HepG2 (cell line): ENCODE measurements around the gene DOK1. TPM values are rescaled to one million over a fixed set of nuclear protein-coding genes. Genes with fewer than 3 reads are reported as not detected.

Experiments
- ATAC-seq: fragments of 200-7000 bp; cut with Tn5 transposase; 3 replicates; pipeline ENCODE4 v1.9.1; 2020; ENCODE audit warnings: mild to moderate bottlenecking, moderate library complexity
- BruUV-seq: library from RNA; stranded (reverse); fragments of 400-500 nt; replicated peaks from 2 replicates; lab custom pipeline; 2021; lab: Mats Ljungman, UMichigan
- CTCF ChIA-PET: fragments of 300-600 bp; formaldehyde crosslinking; extraction: SDS; loops from one replicate; lab custom pipeline; 2021; ENCODE audit warnings: low total read pairs, inconsistent platforms, low intra/inter-chr PET ratio; lab: Yijun Ruan, JAX
- POLR2A ChIA-PET: fragments of 350-600 bp; sonication (Branson Sonifier 250); formaldehyde crosslinking; loops from one replicate; lab custom pipeline; 2020; ENCODE audit warnings: antibody characterized with exemption, inconsistent platforms; lab: Yijun Ruan, JAX
- DNase-seq: peaks from one replicate; pipeline ENCODE4 v3.0.0-alpha.2; 2015; ENCODE audit warnings: low spot score
- FAIRE-seq: peaks from 3 replicates; lab custom pipeline; 2011; peaks lifted over from hg19 to GRCh38; lab: Jason Lieb, UNC
- H2AFZ ChIP-seq: one replicate; pipeline ENCODE4 v1.6.1; 2011; ENCODE audit warnings: low read length, inconsistent platforms
- H3K27ac ChIP-seq: fragments of 300-600 bp; 3 replicates; pipeline ENCODE4 v1.8.0; 2011; ENCODE audit warnings: mixed run types, mild to moderate bottlenecking, mixed read lengths, low read length, inconsistent platforms; ENCODE audit not compliant: insufficient read depth; ENCODE audit errors: extremely low read length
- H3K27me3 ChIP-seq, 2 experiments: fragments of 200-600 bp in 1 of 2; 2 replicates in 1 of 2; 3 replicates in 1 of 2; pipeline versions ENCODE4 v1.6.0 to v1.8.0; 2011; ENCODE audit warnings: low read length in 2 of 2, mild to moderate bottlenecking in 2 of 2, moderate library complexity in 2 of 2, inconsistent platforms in 1 of 2; ENCODE audit not compliant: insufficient read depth in 2 of 2, control insufficient read depth in 1 of 2
- H3K36me3 ChIP-seq, 2 experiments: fragments of 200-600 bp in 1 of 2; replicated peaks in 1 of 2; 2 replicates in 1 of 2; 3 replicates in 1 of 2; pipeline versions ENCODE4 v1.5.1 to v1.8.0; 2011; ENCODE audit warnings: low read length in 2 of 2, inconsistent platforms in 1 of 2; ENCODE audit not compliant: insufficient read depth in 2 of 2, control insufficient read depth in 1 of 2
- H3K4me1 ChIP-seq: 2 replicates; pipeline ENCODE4 v1.5.1; 2012; ENCODE audit warnings: low read length, inconsistent platforms; ENCODE audit not compliant: insufficient read depth
- H3K4me2 ChIP-seq: 2 replicates; pipeline ENCODE4 v1.6.0; 2011; ENCODE audit warnings: low read depth, low read length, inconsistent platforms
- H3K4me3 ChIP-seq, 3 experiments: fragments of 200-600 bp in 1 of 3; sonication (generic), shearing (Covaris generic) in 1 of 3; replicated peaks in 1 of 3; 2 replicates each; pipeline ENCODE4 v1.5.1; 2011 to 2016; ENCODE audit warnings: low read length in 3 of 3, inconsistent platforms in 2 of 3, low read depth in 2 of 3, mild to moderate bottlenecking in 2 of 3, control low read depth in 1 of 3, mixed read lengths in 1 of 3; ENCODE audit not compliant: insufficient read depth in 1 of 3
- H3K79me2 ChIP-seq: one replicate; pipeline ENCODE4 v1.6.1; 2011; ENCODE audit warnings: low read length, inconsistent platforms; ENCODE audit not compliant: insufficient read depth
- H3K9ac ChIP-seq: 2 replicates; pipeline ENCODE4 v1.6.0; 2011; ENCODE audit warnings: mild to moderate bottlenecking, low read depth, low read length, inconsistent platforms; ENCODE audit not compliant: insufficient read depth
- H3K9me3 ChIP-seq: 2 replicates; pipeline ENCODE4 v1.5.1; 2012; ENCODE audit warnings: mild to moderate bottlenecking, low read length
- H4K20me1 ChIP-seq: 2 replicates; pipeline ENCODE4 v1.6.0; 2011; ENCODE audit warnings: inconsistent platforms, mild to moderate bottlenecking, low read length, moderate library complexity; ENCODE audit not compliant: insufficient read depth
- ARID2 ChIP-seq: sonication (generic); formaldehyde crosslinking; IDR thresholded peaks from 2 replicates; pipeline ENCODE4 v1.8.1; 2022; ENCODE audit warnings: mild to moderate bottlenecking, missing genetic modification reagents, borderline replicate concordance
- CHD4 ChIP-seq: fragments of 200-600 bp; sonication (generic); IDR thresholded peaks from 2 replicates; pipeline ENCODE4 v1.7.0; 2017; ENCODE audit warnings: mild to moderate bottlenecking, low read length, borderline replicate concordance
- KAT2B ChIP-seq: fragments of 150-350 bp; IDR thresholded peaks from 2 replicates; pipeline ENCODE4 v1.6.1; 2014; ENCODE audit warnings: low read depth, low read length, borderline replicate concordance
- KDM1A ChIP-seq: IDR thresholded peaks from 2 replicates; pipeline ENCODE4 v1.6.1; 2016; ENCODE audit warnings: missing compliant biosample characterization
- KDM2A ChIP-seq: sonication (generic); formaldehyde crosslinking; IDR thresholded peaks from 2 replicates; pipeline ENCODE4 v1.4.0; 2020; ENCODE audit warnings: low read depth, missing genetic modification reagents, borderline replicate concordance
- MTERF4 ChIP-seq: sonication (generic); formaldehyde crosslinking; IDR thresholded peaks from 2 replicates; pipeline ENCODE4 v1.8.0; 2023; ENCODE audit warnings: mild to moderate bottlenecking, missing genetic modification reagents
- PHB2 ChIP-seq: fragments of 450-650 bp; IDR thresholded peaks from 2 replicates; pipeline ENCODE4 v1.6.1; 2018; ENCODE audit not compliant: partially characterized antibody
- PLRG1 ChIP-seq: fragments of 450-650 bp; conservative IDR thresholded peaks from 2 replicates; pipeline ENCODE4 v1.6.1; 2016
- RXRA ChIP-seq: sonication (generic); formaldehyde crosslinking; IDR thresholded peaks from 2 replicates; pipeline ENCODE4 v1.5.1; 2020; ENCODE audit warnings: missing genetic modification reagents
- SOX5 ChIP-seq: IDR thresholded peaks from 2 replicates; pipeline ENCODE4 v1.6.1; 2016; ENCODE audit warnings: borderline replicate concordance
- TEF ChIP-seq: sonication (generic); formaldehyde crosslinking; IDR thresholded peaks from 2 replicates; pipeline ENCODE4 v1.5.0; 2020; ENCODE audit warnings: missing genetic modification reagents
- THAP7 ChIP-seq: sonication (generic); formaldehyde crosslinking; IDR thresholded peaks from 2 replicates; pipeline ENCODE4 v1.8.1; 2023; ENCODE audit warnings: mild to moderate bottlenecking, missing genetic modification reagents
- TRIM24 ChIP-seq: sonication (generic); formaldehyde crosslinking; IDR thresholded peaks from 2 replicates; pipeline ENCODE4 v1.8.0; 2022; ENCODE audit warnings: mild to moderate bottlenecking, missing genetic modification reagents
- U2AF2 ChIP-seq: fragments of 200-400 bp; formaldehyde crosslinking; IDR thresholded peaks from 2 replicates; pipeline ENCODE4 v1.6.1; 2017; ENCODE audit warnings: low read depth, mild to moderate bottlenecking, low read length
- USF2 ChIP-seq, 2 experiments: sonication (generic) in 1 of 2; formaldehyde crosslinking in 1 of 2; IDR thresholded peaks; 2 replicates each; pipeline versions ENCODE4 v1.5.1 to v1.6.1; 2011 to 2020; ENCODE audit warnings: borderline replicate concordance in 1 of 2, low read depth in 1 of 2, low read length in 1 of 2, mild to moderate bottlenecking in 1 of 2, missing genetic modification reagents in 1 of 2, moderate library complexity in 1 of 2
- YEATS2 ChIP-seq: sonication (generic); formaldehyde crosslinking; IDR thresholded peaks from 2 replicates; pipeline ENCODE4 v1.4.0; 2020; ENCODE audit warnings: missing genetic modification reagents, borderline replicate concordance
- ZFP62 ChIP-seq: sonication (generic); formaldehyde crosslinking; IDR thresholded peaks from 2 replicates; pipeline ENCODE4 v1.4.0; 2020; ENCODE audit warnings: missing genetic modification reagents
- ZMYM4 ChIP-seq: sonication (generic); formaldehyde crosslinking; IDR thresholded peaks from 2 replicates; pipeline ENCODE4 v1.8.1; 2023; ENCODE audit warnings: mild to moderate bottlenecking, missing genetic modification reagents
- ZNF10 ChIP-seq: sonication (generic); formaldehyde crosslinking; IDR thresholded peaks from 2 replicates; pipeline ENCODE4 v1.4.0; 2020; ENCODE audit warnings: mild to moderate bottlenecking, low read depth, missing genetic modification reagents, borderline replicate concordance
- ZNF274 ChIP-seq: sonication (generic); formaldehyde crosslinking; IDR thresholded peaks from 2 replicates; pipeline ENCODE4 v1.5.1; 2020; ENCODE audit warnings: mild to moderate bottlenecking, missing genetic modification reagents
- ZNF83 ChIP-seq: sonication (generic); formaldehyde crosslinking; IDR thresholded peaks from 2 replicates; pipeline ENCODE4 v1.4.0; 2020; ENCODE audit warnings: missing genetic modification reagents, mild to moderate bottlenecking, borderline replicate concordance
- WGBS: methylation state at CpG from one replicate; pipeline ENCODE4 v1.1.6; 2017; ENCODE audit warnings: low lambda C conversion rate; 5-methylcytosine and 5-hydroxymethylcytosine counted together
- in situ Hi-C: cut with HindIII; loops from 2 replicates; pipeline ENCODE4 v1.10.0; 2017; ENCODE audit warnings: low pct_unique_long_range_greater_than_20kb; ENCODE audit not compliant: extremely low pct_ligation_motif_present
- intact Hi-C: fragments of 100-400 bp; cut with micrococcal nuclease; formaldehyde crosslinking; loops from one replicate; pipeline ENCODE4 v1.10.0; 2022; ENCODE audit not compliant: unreplicated experiment
- polyA plus RNA-seq, 8 experiments: library from polyadenylated mRNA; depleted of rRNA in 3 of 8; stranded (reverse) in 7 of 8; unstranded in 1 of 8; fragments of >200 nt; fragmentation: Illumina TruSeq in 4 of 8; extraction: Trizol in 4 of 8; gene quantifications; 2 replicates each; pipeline versions ENCODE4 v1.2.1 to v1.2.3, GENCODE V29; 2011 to 2016; ENCODE audit warnings: low read depth in 4 of 8, missing spikeins in 1 of 8, mixed read lengths in 1 of 8; ENCODE audit not compliant: insufficient read depth in 1 of 8
- total RNA-seq, 5 experiments: library from RNA; depleted of rRNA; stranded (reverse); fragments of >200 nt; fragmentation: Illumina TruSeq; extraction: Trizol; gene quantifications; 2 replicates each; pipeline ENCODE4 v1.2.3, GENCODE V29; 2016; ENCODE audit warnings: low read depth in 1 of 5

Gene DOK1
- total and polyA plus RNA-seq, 2 of the 13 experiments (the other 11 are each of a cell fraction or from before 2014, with no cell fraction given), result 0.53 to 0.74 TPM

- no peak for FAIRE-seq
- intact Hi-C loops, result no loop called here
- peak overlapping the region; percentile 45 to 76 (median 62) for H3K4me3 ChIP-seq
- BruUV-seq, result no TSS peak
- H3K9ac ChIP-seq, result peak overlapping the region; percentile 83
- 91% methylated on average over 10 of the region's 10 CpGs for WGBS
- ChIA-PET POLR2A (interaction anchor here (1.1 to 5.4 kb wide), 11 partner anchors 12 to 83 kb away, joined by 4 to 135 read pairs (median 10); partner anchors contain the start of genes CCDC142, LBX2, MRPL53 and PCGF1), CTCF (no interaction called here)
- peak overlapping the region; percentile 89 for H3K27ac ChIP-seq
- in situ Hi-C loops, result no loop called here
- no peak for ATAC-seq
- H3K4me2 ChIP-seq, result peak overlapping the region; percentile 100
- no peak for DNase-seq
- H3K36me3 ChIP-seq, result peaks cover 21 to 46% of the 10 kb centered on the region in 2 experiments
- no peaks in the 10 kb centered on the region for H4K20me1 ChIP-seq
- H3K79me2 ChIP-seq, result peaks cover 45% of the 10 kb centered on the region
- H3K9me3 ChIP-seq, result no peaks in the 10 kb centered on the region
- H3K4me1 ChIP-seq, result peaks cover 51% of the 10 kb centered on the region
- H3K27me3 ChIP-seq, result no peaks in the 10 kb centered on the region; a peak in 1 of 5 replicates
- peak overlapping the region; percentile 20 for H2AFZ ChIP-seq
- no peak for TF ChIP-seq THAP7 (CRISPR knock-in tag)
- TF ChIP-seq YEATS2 (CRISPR knock-in tag), result no peak
- no peak for TF ChIP-seq USF2 (IDR thresholded peaks at IDR 0.05; ENCODE audit: low read depth, low read length)
- no peak for TF ChIP-seq USF2 (CRISPR knock-in tag; IDR thresholded peaks at IDR 0.05; ENCODE audit: borderline replicate concordance)
- no peak for TF ChIP-seq PLRG1
- TF ChIP-seq MTERF4 (CRISPR knock-in tag), result 0 out of 2 replicates have a peak, but pooled peaks have one; percentile 78
- TF ChIP-seq KDM1A, result no peak
- TF ChIP-seq CHD4, result no peak
- TF ChIP-seq ZNF10, result no peak
- TF ChIP-seq KAT2B, result no peak
- no peak for TF ChIP-seq TRIM24 (CRISPR knock-in tag)
- no peak for TF ChIP-seq ARID2 (CRISPR knock-in tag)
- no peak for TF ChIP-seq U2AF2
- no peak for TF ChIP-seq ZFP62 (CRISPR knock-in tag)
- no peak for TF ChIP-seq RXRA (CRISPR knock-in tag)
- no peak for TF ChIP-seq ZNF83 (CRISPR knock-in tag)
- no peak for TF ChIP-seq KDM2A (CRISPR knock-in tag)
- TF ChIP-seq ZMYM4, result no peak
- TF ChIP-seq SOX5 (CRISPR knock-in tag), result no peak
- TF ChIP-seq PHB2, result no peak
- TF ChIP-seq ZNF274 (CRISPR knock-in tag), result peak; percentile 13; the same call in 1 of the 2 replicates
- TF ChIP-seq TEF (CRISPR knock-in tag), result no peak
Observed at GRCh38 chr2:74524955-74525716, 29.4 kb upstream of the DOK1 start.
